Keratinocyte (primary cell): ENCODE results near the gene FSIP1. TPM values are rescaled to one million over a fixed set of nuclear protein-coding genes. Genes with fewer than 3 reads are reported as not detected.

Experiments
- DNase-seq: peaks from one replicate; pipeline ENCODE4 v3.0.0-alpha.2; 2011; ENCODE audit warnings: low read depth, missing footprints, low spot score
- FAIRE-seq: peaks from 2 replicates; lab custom pipeline; 2011; peaks lifted over from hg19 to GRCh38; lab: Jason Lieb, UNC
- H2AFZ ChIP-seq: 2 replicates; pipeline ENCODE4 v1.6.0; 2012; ENCODE audit warnings: low read length, control low read depth, inconsistent platforms; ENCODE audit not compliant: control insufficient read depth
- H3K27ac ChIP-seq: 2 replicates; pipeline ENCODE4 v1.5.1; 2011; ENCODE audit warnings: low read length; ENCODE audit not compliant: control insufficient read depth, insufficient read depth
- H3K27me3 ChIP-seq: 3 replicates; pipeline ENCODE4 v1.6.0; 2011; ENCODE audit warnings: low read length; ENCODE audit not compliant: control insufficient read depth, insufficient read depth; ENCODE audit errors: extremely low read depth
- H3K36me3 ChIP-seq, 2 experiments: 2 replicates in 1 of 2; 3 replicates in 1 of 2; pipeline ENCODE4 v1.5.1; 2011; ENCODE audit warnings: low read length in 2 of 2, mild to moderate bottlenecking in 1 of 2; ENCODE audit not compliant: control insufficient read depth in 2 of 2, insufficient read depth in 2 of 2; ENCODE audit errors: extremely low read depth in 1 of 2
- H3K4me1 ChIP-seq: 3 replicates; pipeline ENCODE4 v1.5.1; 2011; ENCODE audit warnings: low read length; ENCODE audit not compliant: control insufficient read depth, insufficient read depth; ENCODE audit errors: extremely low read depth
- H3K4me2 ChIP-seq: 3 replicates; pipeline ENCODE4 v1.6.0; 2011; ENCODE audit warnings: low read depth, low read length; ENCODE audit not compliant: control insufficient read depth, insufficient read depth; ENCODE audit errors: extremely low read depth
- H3K4me3 ChIP-seq, 3 experiments: fragments of 200-600 bp in 1 of 3; sonication (generic) in 1 of 3; 2 replicates in 2 of 3; 3 replicates in 1 of 3; pipeline ENCODE4 v1.5.1; 2011 to 2016; ENCODE audit warnings: low read length in 3 of 3, mild to moderate bottlenecking in 3 of 3, control low read depth in 2 of 3, inconsistent platforms in 1 of 3, low read depth in 1 of 3, mixed read lengths in 1 of 3, mixed run types in 1 of 3, moderate library complexity in 1 of 3; ENCODE audit not compliant: control insufficient read depth in 2 of 3, insufficient read depth in 2 of 3; ENCODE audit errors: extremely low read depth in 1 of 3
- H3K79me2 ChIP-seq: 2 replicates; pipeline ENCODE4 v1.6.0; 2012; ENCODE audit warnings: low read length; ENCODE audit not compliant: control insufficient read depth, insufficient read depth
- H3K9ac ChIP-seq: 3 replicates; pipeline ENCODE4 v1.6.0; 2011; ENCODE audit warnings: low read length; ENCODE audit not compliant: control insufficient read depth, insufficient read depth; ENCODE audit errors: extremely low read depth
- H3K9me1 ChIP-seq: 3 replicates; pipeline ENCODE4 v1.6.0; 2011; ENCODE audit warnings: low read length; ENCODE audit not compliant: control insufficient read depth, insufficient read depth; ENCODE audit errors: extremely low read depth
- H3K9me3 ChIP-seq: 2 replicates; pipeline ENCODE4 v1.5.1; 2012; ENCODE audit warnings: low read depth, low read length; ENCODE audit not compliant: control insufficient read depth
- H4K20me1 ChIP-seq: 3 replicates; pipeline ENCODE4 v1.6.0; 2011; ENCODE audit warnings: low read length; ENCODE audit not compliant: control insufficient read depth, insufficient read depth; ENCODE audit errors: extremely low read depth
- CTCF ChIP-seq, 3 experiments: IDR thresholded peaks in 1 of 3; conservative IDR thresholded peaks in 1 of 3; optimal IDR thresholded peaks in 1 of 3; 2 replicates in 2 of 3; 3 replicates in 1 of 3; pipeline versions ENCODE3 to v1.5.1; 2011; ENCODE audit warnings: low read length in 3 of 3, mild to moderate bottlenecking in 3 of 3, moderate library complexity in 2 of 3, control low read depth in 1 of 3, inconsistent platforms in 1 of 3; ENCODE audit not compliant: insufficient read depth in 2 of 3; ENCODE audit errors: extremely low read depth in 1 of 3
- EZH2 ChIP-seq: IDR thresholded peaks from one replicate; pipeline ENCODE4 v1.6.1; 2012; ENCODE audit warnings: inconsistent platforms, mild to moderate bottlenecking, low read length, moderate library complexity
- dilution Hi-C: fragments of 300-500 bp; cut with MboI; formaldehyde crosslinking; loops from one replicate; pipeline ENCODE4 v1.7.0; 2020; ENCODE audit warnings: low sequenced_read_pairs; ENCODE audit not compliant: extremely low pct_ligation_motif_present
- polyA minus RNA-seq, 3 experiments: library from RNA; depleted of rRNA, polyadenylated mRNA; stranded (reverse); fragments of >200 nt; gene quantifications; 1 replicate in 1 of 3; 2 replicates in 1 of 3; 3 replicates in 1 of 3; pipeline ENCODE4 v1.2.3, GENCODE V29; 2011
- polyA plus RNA-seq, 5 experiments: library from polyadenylated mRNA; depleted of rRNA in 3 of 5; stranded (reverse) in 3 of 5; stranded (forward) in 1 of 5; unstranded in 1 of 5; fragments of >200 nt; gene quantifications; 1 replicate in 1 of 5; 2 replicates in 3 of 5; 3 replicates in 1 of 5; pipeline versions ENCODE4 v1.2.1 to v1.2.3, GENCODE V29; 2011 to 2012; ENCODE audit warnings: missing spikeins in 2 of 5, low read depth in 1 of 5, low replicate concordance in 1 of 5

The FSIP1 gene
- 1.1 to 1.5 TPM (median 1.2 TPM) in 3 replicates for polyA plus RNA-seq
- 1.8 TPM for polyA plus RNA-seq (2011; ENCODE audit: low read depth)
- 1.3 and 2.2 TPM in 2 replicates for polyA plus RNA-seq (2011; cell fraction: cytosol; rRNA removed)
- 1.0 and 1.5 TPM in 2 replicates for polyA plus RNA-seq (2011; cell fraction: nucleus; rRNA removed)
- polyA plus RNA-seq (2012; ENCODE audit: low replicate concordance): 1.9 and 2.5 TPM in 2 replicates
- 0.33 to 0.45 TPM (median 0.33 TPM) in 3 replicates for polyA minus RNA-seq
- not detected for polyA minus RNA-seq (2011; cell fraction: cytosol; rRNA and poly(A)+ RNA removed)
- 1.0 and 2.2 TPM in 2 replicates for polyA minus RNA-seq (2011; cell fraction: nucleus; rRNA and poly(A)+ RNA removed)

DNA sequence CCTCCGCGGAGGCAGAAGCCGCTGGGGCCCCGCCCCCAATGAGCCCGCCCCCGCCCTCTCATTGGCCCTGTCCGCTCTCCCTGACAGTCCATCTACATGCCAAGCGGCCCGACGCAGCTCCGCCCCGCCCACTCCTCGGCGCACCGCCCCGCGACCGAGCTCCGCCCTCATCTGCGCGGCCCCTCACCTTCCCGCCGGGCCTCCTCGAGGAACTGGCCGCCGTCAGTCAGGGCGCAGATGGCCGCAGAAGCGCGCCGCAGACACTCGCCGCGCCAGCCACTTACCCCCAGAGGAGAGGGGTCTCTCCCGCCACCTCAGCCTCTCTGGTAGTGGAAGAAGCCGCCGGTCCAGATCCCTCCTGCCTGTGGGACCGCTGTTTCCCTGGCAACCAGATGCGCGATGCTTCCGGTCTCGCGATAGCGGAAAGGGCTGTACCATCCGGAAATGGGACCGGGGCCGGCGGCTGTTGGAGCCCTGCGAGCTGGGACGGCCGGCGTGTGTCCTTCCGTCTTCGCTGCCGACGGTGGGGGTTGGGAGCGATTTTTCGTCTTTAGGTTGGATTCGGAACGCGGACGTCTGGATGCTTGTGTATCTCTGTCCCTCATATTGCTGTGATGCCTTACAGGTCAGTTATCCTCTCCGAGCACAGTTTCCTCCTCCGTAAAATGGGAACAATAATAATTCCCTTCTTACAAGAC lies at the start of gene FSIP1:
Gene FSIP1, minus strand, starts transcription at position 401 of the 698 bp plus-strand sequence. CDS start 6,317 bp downstream, outside the sequence.
- Histone ChIP-seq H3K27me3 (no peaks in the 10 kb centered on the region), H3K9me1 (no peaks in the 10 kb centered on the region), H3K4me2 (peak within 1 kb of the TSS; percentile 94), H3K27ac (peak within 1 kb of the TSS; percentile 76), H3K4me1 (peaks cover 11% of the 10 kb centered on the region), H3K4me3 (peak within 1 kb of the TSS; percentile 73 to 86 (median 77)), H2AFZ (peak within 1 kb of the TSS; percentile 97), H3K9ac (peak within 1 kb of the TSS; percentile 84), H3K9me3 (no peaks in the 10 kb centered on the region), H3K79me2 (peaks cover 8% of the 10 kb centered on the region), H4K20me1 (no peaks in the 10 kb centered on the region), H3K36me3 (no peaks in the 10 kb centered on the region)
- dilution Hi-C loops: no loop called here
- FAIRE-seq (peak; percentile 9), DNase-seq (peak; percentile 58)
- TF ChIP-seq EZH2: no peak
- TF ChIP-seq CTCF (optimal IDR thresholded peaks at IDR 0.05 in 1 of 3, IDR thresholded peaks at IDR 0.05 in 1 of 3, conservative IDR thresholded peaks at IDR 0.05 in 1 of 3; ENCODE audit: extremely low read depth in 1 of 3, insufficient read depth in 2 of 3, low read length in 3 of 3): no peak

GRCh38 chr15:39830166-39830565 lies 47.5 kb upstream of the FSIP1 start:
- DNase-seq (no peak), FAIRE-seq (peak; percentile 9)
- no peak overlapping the region for H2AFZ ChIP-seq
- dilution Hi-C loops: no loop called here
- no peak overlapping the region for H3K9ac ChIP-seq
- no peak for TF ChIP-seq EZH2
- TF ChIP-seq CTCF (optimal IDR thresholded peaks at IDR 0.05 in 1 of 3, IDR thresholded peaks at IDR 0.05 in 1 of 3, conservative IDR thresholded peaks at IDR 0.05 in 1 of 3; ENCODE audit: extremely low read depth in 1 of 3, insufficient read depth in 2 of 3, low read length in 3 of 3): no peak
- no peak overlapping the region for H3K4me2 ChIP-seq
- H4K20me1 ChIP-seq: no peaks in the 10 kb centered on the region
- no peaks in the 10 kb centered on the region for H3K9me3 ChIP-seq
- H3K27me3 ChIP-seq: no peaks in the 10 kb centered on the region
- H3K9me1 ChIP-seq: no peaks in the 10 kb centered on the region
- H3K79me2 ChIP-seq: no peaks in the 10 kb centered on the region
- H3K4me3 ChIP-seq: no peak overlapping the region
- peaks cover 3% of the 10 kb centered on the region for H3K4me1 ChIP-seq
- no peaks in the 10 kb centered on the region for H3K36me3 ChIP-seq
- H3K27ac ChIP-seq: no peak overlapping the region
